HuH-7 (cell line): ENCODE data around the gene RCN2.

ENCODE experiments used
- DNase-seq: peaks from one replicate; pipeline ENCODE4 v3.0.0; 2011; ENCODE audit warnings: low spot score

The RCN2 gene

GRCh38 chr15:76973906-76974305 is 42.4 kb downstream of the RCN2 start:
- no peak for DNase-seq

GRCh38 chr15:76974456-76975036 is 43.0 kb downstream of the RCN2 start:
- DNase-seq: no peak

- no peak for DNase-seq
Measured at GRCh38 chr15:76976141-76976540, 44.6 kb downstream of the RCN2 start.

DNA sequence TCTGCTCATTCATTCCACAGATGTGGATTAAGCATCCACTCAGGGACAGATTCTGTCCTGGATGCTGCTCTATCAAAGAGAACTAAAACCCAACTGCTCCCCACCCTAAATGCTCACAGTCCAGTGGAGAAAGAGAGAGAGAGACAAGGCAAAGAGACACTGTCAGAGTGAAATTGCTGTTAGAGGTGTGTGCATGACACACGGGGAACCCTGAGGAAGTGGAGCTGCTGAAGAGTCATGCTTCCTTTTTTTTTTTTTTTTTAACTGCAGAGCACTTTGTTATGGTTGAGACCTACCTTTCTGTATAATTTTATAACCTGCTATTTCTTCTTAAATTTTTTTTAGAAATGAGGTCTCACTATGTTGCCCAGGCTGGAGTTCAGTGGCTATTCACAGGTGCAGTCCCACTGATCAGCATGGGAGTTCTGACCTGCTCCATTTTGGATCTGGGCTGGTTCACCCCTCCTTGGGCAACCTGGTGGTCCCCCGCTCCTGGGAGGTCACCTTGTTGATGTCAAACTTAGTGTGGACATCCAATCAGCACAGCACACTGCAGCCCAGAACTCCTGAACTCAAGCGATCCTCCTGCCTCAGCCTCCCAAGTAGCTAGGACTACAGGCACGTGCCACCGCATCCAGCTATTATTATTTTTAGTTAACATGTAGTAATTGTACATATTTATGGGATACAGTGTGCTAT is 45.2 kb downstream of the RCN2 start:
- no peak for DNase-seq

GRCh38 chr15:76978522-76979330 is 47.2 kb downstream of the RCN2 start:
- no peak for DNase-seq

DNA sequence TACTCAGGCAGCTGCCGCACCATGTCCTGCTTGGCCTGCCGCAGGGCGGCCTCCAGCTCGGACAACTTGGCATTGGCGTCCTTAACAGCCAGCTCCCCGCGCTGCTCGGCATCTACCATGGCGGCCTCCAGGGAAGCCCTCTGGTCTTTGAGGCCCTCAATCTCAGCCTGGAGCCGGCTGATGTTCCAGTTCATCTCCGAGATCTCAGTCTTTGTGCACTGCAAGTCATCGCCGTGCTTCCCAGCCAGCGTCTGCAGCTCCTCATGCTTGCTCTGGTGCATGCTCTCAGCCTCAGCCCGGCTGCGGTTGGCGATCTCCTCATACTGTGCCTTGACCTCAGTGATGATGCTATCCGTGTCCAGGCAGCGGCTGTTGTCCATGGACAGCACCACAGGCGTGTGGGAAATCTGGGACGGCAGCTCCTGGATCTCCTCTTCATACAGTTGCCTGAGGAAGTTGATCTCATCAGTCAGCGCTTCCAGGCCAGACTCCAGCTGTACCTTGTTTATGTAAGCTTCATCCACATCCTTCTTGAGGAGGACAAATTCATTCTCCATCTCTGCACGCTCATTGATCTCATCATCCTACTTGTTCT is 47.9 kb downstream of the RCN2 start:
- DNase-seq: no peak

- no peak for DNase-seq
Measured at GRCh38 chr15:76979996-76980520, 48.5 kb downstream of the RCN2 start.

DNA sequence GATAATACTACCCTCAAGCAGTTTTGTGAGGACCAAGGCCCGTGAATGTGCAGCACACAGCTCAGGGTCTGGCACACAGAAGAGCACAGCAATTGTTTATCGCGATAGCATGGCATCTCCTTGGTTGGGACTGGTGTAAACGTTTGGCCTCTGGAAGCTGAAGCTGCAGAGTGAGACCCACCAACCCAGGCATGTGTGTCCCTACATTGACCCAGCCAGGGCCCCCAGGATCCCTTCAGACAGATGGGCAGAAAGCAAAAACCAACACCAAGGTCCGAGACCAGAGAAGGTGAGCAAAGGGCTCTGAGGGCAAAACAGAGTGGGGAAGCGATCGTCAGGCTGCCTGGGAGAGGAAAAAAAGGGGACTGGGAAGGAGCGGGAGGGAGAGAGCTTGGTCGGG is 50.8 kb downstream of the RCN2 start:
- DNase-seq: no peak

DNA sequence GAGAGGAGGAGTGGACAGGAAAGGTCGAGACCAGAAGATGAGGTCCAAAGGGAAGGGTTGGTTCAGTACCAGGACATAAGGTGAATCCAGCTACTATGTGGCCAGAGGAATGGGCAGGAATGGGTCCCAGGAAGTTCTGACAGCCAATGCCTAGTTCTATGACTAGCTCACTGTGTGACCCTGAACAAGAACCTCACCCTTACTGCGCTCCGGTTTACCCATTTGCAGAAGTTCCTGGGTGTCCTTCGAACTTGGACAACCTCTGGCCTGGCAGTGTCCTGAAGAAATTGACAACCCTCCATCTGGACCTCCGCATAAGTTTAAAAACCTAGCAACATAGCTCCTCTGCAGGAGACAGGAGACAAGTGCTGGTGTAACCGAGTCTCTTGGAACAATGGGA is 51.2 kb downstream of the RCN2 start:
- DNase-seq: no peak

DNA sequence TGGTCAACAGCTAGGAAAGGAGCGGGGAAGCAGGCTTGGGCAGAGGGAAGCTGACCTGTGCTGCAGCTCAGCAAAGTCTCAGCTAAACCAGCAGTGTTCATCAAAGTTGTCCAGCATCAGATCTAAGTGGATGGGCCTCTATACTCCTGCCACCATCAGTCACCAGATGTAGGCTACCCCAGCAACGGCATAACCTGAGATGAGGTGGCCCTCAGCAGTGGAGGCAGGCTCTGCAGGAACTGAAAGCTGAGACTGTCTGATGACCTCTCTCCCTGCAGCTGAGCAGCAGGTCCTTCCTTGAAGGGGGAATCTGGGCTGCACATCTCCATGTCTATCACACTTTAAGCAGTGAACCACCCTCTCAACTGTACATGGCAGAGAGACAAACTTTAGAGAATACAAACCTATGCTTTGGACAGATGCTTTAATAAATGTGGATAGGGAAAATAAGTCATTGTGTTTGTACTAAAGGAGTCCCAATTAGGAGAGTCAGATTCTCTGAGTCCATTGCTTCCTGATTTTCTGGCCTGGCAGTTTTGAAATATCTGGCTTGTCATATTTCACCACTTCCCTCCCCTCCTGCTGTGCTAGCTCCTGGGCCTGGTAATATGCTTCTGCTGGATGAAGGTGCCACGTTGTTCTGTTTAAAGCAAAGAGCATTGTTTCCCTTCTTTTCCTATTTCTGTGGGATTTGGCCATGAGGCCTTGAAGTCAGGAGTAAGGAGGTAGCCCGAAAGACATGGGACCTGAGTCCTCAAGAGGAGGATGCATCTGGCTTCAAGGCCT is 52.2 kb downstream of the RCN2 start:
- no peak for DNase-seq

GRCh38 chr15:76986743-76987142 is 55.2 kb downstream of the RCN2 start:
- no peak for DNase-seq

DNA sequence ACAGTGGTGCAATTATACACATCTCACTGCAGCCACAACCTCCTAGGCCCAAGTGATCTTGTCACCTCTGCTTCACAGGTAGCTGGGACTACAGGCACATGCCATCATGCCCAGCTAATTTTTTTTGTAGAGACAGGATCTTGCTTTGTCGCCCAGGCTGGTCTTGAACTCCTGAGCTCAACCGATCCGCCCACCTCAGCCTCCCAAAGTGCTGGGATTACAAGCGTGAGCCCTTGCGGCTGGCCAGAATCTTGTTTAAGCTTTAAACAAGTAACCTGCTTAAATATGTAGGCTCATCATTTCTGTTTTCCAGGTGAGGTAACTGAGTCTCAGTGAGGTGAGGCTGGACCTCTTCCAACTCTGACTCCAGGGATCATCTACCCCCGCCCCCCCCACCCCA is 55.7 kb downstream of the RCN2 start:
- no peak for DNase-seq

- no peak for DNase-seq
Measured at GRCh38 chr15:76987896-76988860, 56.6 kb downstream of the RCN2 start.

GRCh38 chr15:76988867-76989780 is 57.6 kb downstream of the RCN2 start:
- DNase-seq: no peak

DNA sequence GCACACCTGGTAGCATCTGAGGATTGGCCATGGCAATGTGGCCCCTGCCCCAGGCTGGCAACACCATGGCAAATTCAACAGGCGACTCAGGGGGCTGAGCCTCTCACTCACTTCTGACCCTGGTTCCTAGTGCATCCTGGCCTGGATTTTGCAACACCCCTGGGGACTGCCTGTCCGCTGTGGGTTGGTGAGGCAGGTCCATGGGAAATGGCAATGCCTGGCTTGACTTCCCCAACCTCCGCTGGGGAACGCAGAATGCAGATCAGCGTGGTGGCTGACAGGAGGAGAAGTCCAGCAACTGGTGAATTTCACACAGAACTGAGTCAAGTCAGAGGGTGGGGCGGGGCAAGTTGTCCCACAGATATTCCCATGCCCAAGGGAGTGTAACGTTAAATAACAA is 59.5 kb downstream of the RCN2 start:
- no peak for DNase-seq

DNA sequence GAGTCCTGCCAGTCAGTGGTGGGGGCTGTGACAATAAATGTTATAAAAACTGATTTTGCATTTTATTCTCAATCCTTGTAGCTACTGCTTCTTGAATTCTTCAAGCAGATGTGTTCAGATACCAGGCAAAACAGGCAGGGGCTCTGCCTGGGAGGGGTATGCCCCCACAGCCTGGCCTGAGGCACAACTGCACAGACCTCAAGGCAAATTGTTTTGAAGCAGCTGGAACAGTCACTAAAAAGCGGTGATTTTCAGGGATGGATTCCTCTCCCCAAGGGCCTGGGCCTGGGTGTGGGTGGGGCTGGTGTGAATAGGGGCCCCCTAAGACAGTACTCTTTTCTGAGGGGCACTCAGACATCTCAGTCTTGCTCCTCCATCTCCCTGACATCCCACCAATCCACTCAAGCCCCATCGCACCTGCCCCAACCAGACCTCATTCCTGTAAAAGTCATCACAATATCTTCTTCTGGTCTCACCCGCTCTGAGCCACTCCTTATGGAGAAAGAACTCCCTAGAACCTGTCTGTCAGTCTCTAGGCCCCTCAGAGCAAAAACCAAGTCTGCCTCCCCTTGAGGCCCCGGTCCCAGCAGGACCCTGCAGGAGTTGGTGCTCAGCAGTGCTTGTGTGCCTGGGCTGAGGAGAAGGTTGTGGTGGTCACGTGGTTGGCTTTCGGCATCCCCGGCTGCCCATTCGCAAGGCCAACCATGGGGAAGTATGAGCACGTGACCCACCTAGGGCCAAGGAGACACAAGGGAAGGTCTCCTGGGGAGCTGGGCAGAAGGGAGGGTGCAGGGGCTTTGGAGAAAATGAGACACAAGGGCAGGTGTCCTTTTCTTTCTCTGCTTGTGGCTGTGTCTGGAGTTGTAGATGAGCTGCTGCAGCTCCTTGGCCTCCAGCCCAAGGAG is 60.4 kb downstream of the RCN2 start:
- DNase-seq: no peak

GRCh38 chr15:76993114-76993725 is 61.7 kb downstream of the RCN2 start:
- DNase-seq: no peak

- DNase-seq: no peak
Measured at GRCh38 chr15:76994001-76994400, 62.5 kb downstream of the RCN2 start.
